ENCODE measurements around the gene PDE4A.

- no peak for TF ChIP-seq CTCF (IDR thresholded peaks at IDR 0.05)
- no peak for TF ChIP-seq POLR2A (IDR thresholded peaks at IDR 0.05)
Measured at GRCh38 chr19:10460714-10461046, 40.3 kb downstream of the PDE4A start.

All from heart left ventricle (tissue), 13 donors.